HCT116 (cell line): ENCODE data around the gene TSPEAR. TPM values are rescaled to one million over a fixed set of nuclear protein-coding genes. Genes with fewer than 3 reads are reported as not detected.

Experiments used
- ATAC-seq: fragments of 200-7000 bp; cut with Tn5 transposase; 2 replicates; pipeline ENCODE4 v1.9.1; 2020; ENCODE audit warnings: mild to moderate bottlenecking, moderate library complexity
- BruUV-seq: library from RNA; stranded (reverse); fragments of 400-500 nt; replicated peaks from 2 replicates; lab custom pipeline; 2021; lab: Mats Ljungman, UMichigan
- CTCF ChIA-PET: fragments of 300-600 bp; sonication (Branson Sonifier 250); formaldehyde crosslinking; loops from one replicate; lab custom pipeline; 2021; ENCODE audit warnings: antibody characterized with exemption; lab: Charles Lee
- POLR2A ChIA-PET: fragments of 300-600, 350-600 bp; sonication (Branson Sonifier 250); formaldehyde crosslinking; loops from one replicate; lab custom pipeline; 2021; ENCODE audit warnings: antibody characterized with exemption; lab: Charles Lee
- RAD21 ChIA-PET, 2 experiments: fragments of 300-600 bp; sonication (Branson Sonifier 250); formaldehyde crosslinking; loops; one replicate each; lab custom pipeline; 2023; ENCODE audit warnings: low total read pairs in 2 of 2; ENCODE audit not compliant: uncharacterized antibody in 2 of 2, unreplicated experiment in 2 of 2, low non-redundant PET in 1 of 2; lab: Charles Lee
- DNase-seq: peaks from one replicate; pipeline ENCODE4 v3.0.0-alpha.2; 2010; ENCODE audit warnings: low read depth, low spot score
- H2AFZ ChIP-seq: fragments of 200-600 bp; shearing (Covaris generic), sonication (generic); 2 replicates; pipeline ENCODE4 v1.6.1; 2017; ENCODE audit warnings: low read depth, mixed run types, mixed read lengths, antibody characterized with exemption, low read length; ENCODE audit not compliant: poor library complexity, severe bottlenecking
- H3K27ac ChIP-seq: 2 replicates; pipeline ENCODE4 v1.5.1; 2012; ENCODE audit warnings: low read depth, low read length
- H3K27me3 ChIP-seq: fragments of 200-600 bp; sonication (generic); 2 replicates; pipeline ENCODE4 v1.6.1; 2016; ENCODE audit warnings: mixed run types, low read length, mixed read lengths; ENCODE audit not compliant: insufficient read depth
- H3K36me3 ChIP-seq, 2 experiments: fragments of 200-500 bp in 1 of 2; fragments of 200-600 bp in 1 of 2; sonication (Bioruptor generic) in 1 of 2; sonication (generic) in 1 of 2; 2 replicates each; pipeline versions ENCODE4 v1.5.1 to v1.6.1; 2014 to 2016; ENCODE audit warnings: low read length in 2 of 2, inconsistent platforms in 1 of 2, mixed read lengths in 1 of 2, mixed run types in 1 of 2; ENCODE audit not compliant: insufficient read depth in 2 of 2, control insufficient read depth in 1 of 2
- H3K4me1 ChIP-seq, 2 experiments: fragments of 200-600 bp in 1 of 2; sonication (generic) in 1 of 2; 2 replicates each; pipeline versions ENCODE4 v1.5.1 to v1.6.1; 2012 to 2017; ENCODE audit warnings: low read length in 2 of 2, inconsistent platforms in 1 of 2, mild to moderate bottlenecking in 1 of 2, mixed read lengths in 1 of 2, mixed run types in 1 of 2, moderate library complexity in 1 of 2; ENCODE audit not compliant: insufficient read depth in 2 of 2, control insufficient read depth in 1 of 2
- H3K4me2 ChIP-seq: fragments of 200-600 bp; sonication (generic); 2 replicates; pipeline ENCODE4 v1.6.1; 2017; ENCODE audit warnings: mixed run types, low read length, mixed read lengths
- H3K4me3 ChIP-seq, 2 experiments: fragments of 200-600 bp in 1 of 2; sonication (generic) in 1 of 2; replicated peaks in 1 of 2; 2 replicates each; pipeline ENCODE4 v1.5.1; 2011 to 2016; ENCODE audit warnings: low read length in 2 of 2, control low read depth in 1 of 2, low read depth in 1 of 2, mild to moderate bottlenecking in 1 of 2, mixed read lengths in 1 of 2, mixed run types in 1 of 2
- H3K79me2 ChIP-seq: fragments of 200-600 bp; sonication (generic); 2 replicates; pipeline ENCODE4 v1.6.1; 2017; ENCODE audit warnings: mild to moderate bottlenecking, mixed run types, low read length, moderate library complexity, mixed read lengths; ENCODE audit not compliant: insufficient read depth
- H3K9ac ChIP-seq: fragments of 200-600 bp; sonication (generic); 2 replicates; pipeline ENCODE4 v1.6.1; 2016; ENCODE audit warnings: low read length, mixed read lengths
- H3K9me2 ChIP-seq: fragments of 200-600 bp; sonication (generic), shearing (Covaris generic); 2 replicates; pipeline ENCODE4 v1.6.1; 2017; ENCODE audit warnings: mixed run types, mild to moderate bottlenecking, moderate library complexity; ENCODE audit not compliant: insufficient read depth
- H3K9me3 ChIP-seq, 2 experiments: fragments of 200-500 bp in 1 of 2; fragments of 200-600 bp in 1 of 2; sonication (Bioruptor generic) in 1 of 2; sonication (generic) in 1 of 2; 2 replicates each; pipeline ENCODE4 v1.6.1; 2014 to 2017; ENCODE audit warnings: low read length in 2 of 2, mixed read lengths in 2 of 2, inconsistent platforms in 1 of 2, low read depth in 1 of 2, mild to moderate bottlenecking in 1 of 2, mixed run types in 1 of 2, moderate library complexity in 1 of 2; ENCODE audit not compliant: control insufficient read depth in 1 of 2, insufficient read depth in 1 of 2
- H4K20me1 ChIP-seq: fragments of 200-600 bp; sonication (generic), shearing (Covaris generic); 2 replicates; pipeline ENCODE4 v1.6.1; 2017; ENCODE audit warnings: mixed run types, mild to moderate bottlenecking, moderate library complexity; ENCODE audit not compliant: insufficient read depth
- CEBPB ChIP-seq: IDR thresholded peaks from 2 replicates; pipeline ENCODE4 v1.6.1; 2012; ENCODE audit warnings: low read depth
- EGR1 ChIP-seq: IDR thresholded peaks from 2 replicates; pipeline ENCODE4 v1.6.1; 2012; ENCODE audit warnings: low read depth
- EZH2 ChIP-seq: fragments of 200-600 bp; sonication (generic); IDR thresholded peaks from 2 replicates; pipeline ENCODE4 v1.6.1; 2017; ENCODE audit warnings: antibody characterized with exemption, mixed run types
- EZH2phosphoT487 ChIP-seq: fragments of 200-600 bp; IDR thresholded peaks from 2 replicates; pipeline ENCODE4 v1.6.1; 2018; ENCODE audit warnings: antibody characterized with exemption, borderline replicate concordance
- FOSL1 ChIP-seq: IDR thresholded peaks from 2 replicates; pipeline ENCODE4 v1.6.1; 2012; ENCODE audit warnings: low read depth
- POLR2AphosphoS5 ChIP-seq: IDR thresholded peaks from 2 replicates; pipeline ENCODE4 v1.6.1; 2011; ENCODE audit warnings: mild to moderate bottlenecking, low read depth, low read length, moderate library complexity
- RAD21 ChIP-seq: IDR thresholded peaks from 2 replicates; pipeline ENCODE4 v1.6.1; 2012; ENCODE audit warnings: low read depth, mild to moderate bottlenecking
- SIN3A ChIP-seq: IDR thresholded peaks from 2 replicates; pipeline ENCODE4 v1.6.1; 2012; ENCODE audit warnings: low read depth
- SP1 ChIP-seq: IDR thresholded peaks from 2 replicates; pipeline ENCODE4 v1.6.1; 2012; ENCODE audit warnings: low read depth
- YY1 ChIP-seq: IDR thresholded peaks from 2 replicates; pipeline ENCODE4 v1.6.1; 2011; ENCODE audit warnings: low read length, low read depth, moderate library complexity, mild to moderate bottlenecking; ENCODE audit not compliant: insufficient replicate concordance; ENCODE audit errors: extremely low read depth
- ZFX ChIP-seq: fragments of 450-650 bp; IDR thresholded peaks from 2 replicates; pipeline ENCODE4 v1.6.1; 2017
- ZNF274 ChIP-seq: fragments of 200-500 bp; sonication (Bioruptor generic); IDR thresholded peaks from 2 replicates; pipeline ENCODE4 v1.6.1; 2014; ENCODE audit warnings: mild to moderate bottlenecking, low read depth, low read length, inconsistent platforms
- intact Hi-C: fragments of 100-400 bp; cut with micrococcal nuclease; formaldehyde crosslinking; loops from 2 replicates; pipeline ENCODE4 v1.10.0; 2022
- total RNA-seq: library from RNA; stranded (reverse); gene quantifications from one replicate; pipeline ENCODE4 v1.2.1, GENCODE V29; 2021; ENCODE audit not compliant: unreplicated experiment
- TF ChIP-seq, protein P1 (sequence below), 3 experiments: fragments of 200-600 bp in 1 of 3; sonication (generic) in 1 of 3; IDR thresholded peaks in 2 of 3; conservative IDR thresholded peaks in 1 of 3; 2 replicates each; pipeline ENCODE4 v1.5.1; 2012 to 2017; ENCODE audit warnings: low read depth in 2 of 3, low read length in 2 of 3, antibody characterized with exemption in 1 of 3, borderline replicate concordance in 1 of 3, control low read depth in 1 of 3, mild to moderate bottlenecking in 1 of 3, mixed read lengths in 1 of 3, mixed run types in 1 of 3, moderate library complexity in 1 of 3; ENCODE audit not compliant: insufficient read depth in 1 of 3
- TF ChIP-seq, protein P2 (sequence below): IDR thresholded peaks from 2 replicates; pipeline ENCODE4 v1.6.1; 2012

TSPEAR gene
- total RNA-seq, 1 experiment from 2014 or later, result not detected

DNA sequence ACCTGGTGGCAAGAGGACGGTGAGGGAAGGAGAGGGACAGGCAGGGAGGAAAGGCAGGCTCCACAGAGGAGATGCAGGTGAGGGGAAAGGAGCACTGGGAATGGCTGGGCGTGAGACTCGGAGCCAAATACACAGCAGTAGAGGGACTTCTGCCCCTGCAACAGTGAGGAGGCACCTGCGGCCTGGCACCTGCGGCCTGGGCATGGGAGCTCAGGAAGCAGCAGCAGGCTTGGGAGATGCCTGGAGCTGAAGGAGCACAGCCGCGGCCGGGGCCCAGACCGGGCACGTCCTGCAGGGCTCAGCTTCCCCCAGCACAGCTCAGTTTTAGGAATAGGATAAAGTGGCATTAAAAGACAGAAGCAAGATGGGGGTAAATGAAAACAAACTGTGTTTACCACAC lies 20.9 kb upstream of the TSPEAR start:
- POLR2A ChIA-PET, result no interaction called here

DNA sequence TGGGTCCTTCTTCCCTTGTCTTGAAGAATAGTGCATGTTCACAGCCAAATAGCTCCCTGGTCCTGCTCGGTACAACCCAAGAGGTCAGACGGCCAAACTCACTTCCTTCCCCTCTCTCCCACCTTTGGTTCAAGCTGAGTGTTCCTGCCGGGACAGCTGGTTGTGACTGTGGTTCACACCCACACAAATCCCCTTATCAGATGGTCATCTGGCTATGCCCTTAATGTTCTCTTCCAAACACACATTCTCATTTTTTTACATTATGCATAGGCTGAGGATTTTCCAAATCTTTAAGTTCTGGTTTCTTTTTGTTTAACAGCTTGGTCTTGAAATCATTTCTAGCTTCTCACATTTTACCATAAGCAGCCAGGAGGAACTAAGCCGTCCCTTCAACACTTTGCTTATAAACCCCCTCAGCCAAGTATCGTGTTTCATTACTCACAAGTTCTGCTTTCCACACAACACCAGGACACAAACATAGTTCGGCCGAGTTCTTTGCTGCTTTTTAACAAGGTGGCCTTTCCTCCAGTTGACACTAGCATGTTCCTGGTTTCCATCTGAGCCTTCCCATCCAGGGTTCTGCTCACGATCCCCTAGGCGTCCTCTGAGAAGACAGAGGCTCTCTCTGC lies 19.7 kb upstream of the TSPEAR start:
- ChIA-PET RAD21 (no interaction called here), CTCF (interaction anchor here (0.6 kb wide), 1 partner anchor 11 kb away, joined by 3 read pairs; no protein-coding TSS in a partner anchor), POLR2A (no interaction called here)
- BruUV-seq, result no TSS peak
- intact Hi-C loops, result no loop called here
- H3K4me1 ChIP-seq, result no peaks in the 10 kb centered on the region
- no peak overlapping the region for H3K9ac ChIP-seq
- no peak overlapping the region for H3K4me3 ChIP-seq
- H3K79me2 ChIP-seq, result no peaks in the 10 kb centered on the region
- no peaks in the 10 kb centered on the region for H3K27me3 ChIP-seq
- H3K27ac ChIP-seq, result no peak overlapping the region
- H3K36me3 ChIP-seq, result no peaks in the 10 kb centered on the region
- no peak for DNase-seq
- H3K9me2 ChIP-seq, result no peaks in the 10 kb centered on the region
- no peak overlapping the region for H3K4me2 ChIP-seq
- H2AFZ ChIP-seq, result no peak overlapping the region
- TF ChIP-seq SIN3A (no peak), POLR2AphosphoS5 (no peak), EZH2phosphoT487 (no peak), CEBPB (no peak), SP1 (no peak), EZH2 (no peak), FOSL1 (no peak), YY1 (no peak), ZNF274 (no peak)
- TF ChIP-seq, protein P1, sequence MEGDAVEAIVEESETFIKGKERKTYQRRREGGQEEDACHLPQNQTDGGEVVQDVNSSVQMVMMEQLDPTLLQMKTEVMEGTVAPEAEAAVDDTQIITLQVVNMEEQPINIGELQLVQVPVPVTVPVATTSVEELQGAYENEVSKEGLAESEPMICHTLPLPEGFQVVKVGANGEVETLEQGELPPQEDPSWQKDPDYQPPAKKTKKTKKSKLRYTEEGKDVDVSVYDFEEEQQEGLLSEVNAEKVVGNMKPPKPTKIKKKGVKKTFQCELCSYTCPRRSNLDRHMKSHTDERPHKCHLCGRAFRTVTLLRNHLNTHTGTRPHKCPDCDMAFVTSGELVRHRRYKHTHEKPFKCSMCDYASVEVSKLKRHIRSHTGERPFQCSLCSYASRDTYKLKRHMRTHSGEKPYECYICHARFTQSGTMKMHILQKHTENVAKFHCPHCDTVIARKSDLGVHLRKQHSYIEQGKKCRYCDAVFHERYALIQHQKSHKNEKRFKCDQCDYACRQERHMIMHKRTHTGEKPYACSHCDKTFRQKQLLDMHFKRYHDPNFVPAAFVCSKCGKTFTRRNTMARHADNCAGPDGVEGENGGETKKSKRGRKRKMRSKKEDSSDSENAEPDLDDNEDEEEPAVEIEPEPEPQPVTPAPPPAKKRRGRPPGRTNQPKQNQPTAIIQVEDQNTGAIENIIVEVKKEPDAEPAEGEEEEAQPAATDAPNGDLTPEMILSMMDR (IDR thresholded peaks at IDR 0.05 in 2 of 3, conservative IDR thresholded peaks at IDR 0.05 in 1 of 3; ENCODE audit: borderline replicate concordance in 1 of 3, insufficient read depth in 1 of 3, low read depth in 2 of 3, low read length in 2 of 3), result no peak
- TF ChIP-seq, protein P2, sequence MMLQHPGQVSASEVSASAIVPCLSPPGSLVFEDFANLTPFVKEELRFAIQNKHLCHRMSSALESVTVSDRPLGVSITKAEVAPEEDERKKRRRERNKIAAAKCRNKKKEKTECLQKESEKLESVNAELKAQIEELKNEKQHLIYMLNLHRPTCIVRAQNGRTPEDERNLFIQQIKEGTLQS, result no peak
- ATAC-seq, result no peak
- no peaks in the 10 kb centered on the region for H4K20me1 ChIP-seq
- no peaks in the 10 kb centered on the region for H3K9me3 ChIP-seq

More for the DNA sequence above, 20.9 kb upstream of the TSPEAR start:
- Histone ChIP-seq H4K20me1 (no peaks in the 10 kb centered on the region), H2AFZ (no peak overlapping the region), H3K4me2 (no peak overlapping the region), H3K79me2 (no peaks in the 10 kb centered on the region), H3K27me3 (no peaks in the 10 kb centered on the region), H3K9me3 (no peaks in the 10 kb centered on the region), H3K27ac (no peak overlapping the region), H3K36me3 (no peaks in the 10 kb centered on the region), H3K4me3 (no peak overlapping the region), H3K9me2 (no peaks in the 10 kb centered on the region), H3K9ac (no peak overlapping the region), H3K4me1 (no peaks in the 10 kb centered on the region)
- no peak for DNase-seq
- intact Hi-C loops, result no loop called here
- ChIA-PET CTCF (interaction anchor here (0.6 kb wide), 1 partner anchor 221 kb away, joined by 3 read pairs; no protein-coding TSS in a partner anchor), RAD21 (no interaction called here)
- ATAC-seq, result no peak
- BruUV-seq, result no TSS peak
- TF ChIP-seq EGR1 (no peak), ZFX (no peak), RAD21 (no peak)
- TF ChIP-seq, all 23 proteins: peak for 0
